GM21576 (cell line): ENCODE results near the gene AGPAT4.

Source experiments
- ATAC-seq: cut with Tn5 transposase; IDR thresholded peaks from one replicate; pipeline ENCODE4 v1.9.1; 2021; ENCODE audit warnings: mild to moderate bottlenecking, moderate library complexity; ENCODE audit not compliant: unreplicated experiment

The AGPAT4 gene

GRCh38 chr6:161256407-161256806 lies 17.5 kb downstream of the AGPAT4 start:
- no peak for ATAC-seq

GRCh38 chr6:161255518-161255917 lies 18.3 kb downstream of the AGPAT4 start:
- ATAC-seq = no peak

GRCh38 chr6:161254464-161255253 lies 19.2 kb downstream of the AGPAT4 start:
- ATAC-seq = no peak

- ATAC-seq = no peak
Measured at GRCh38 chr6:161254126-161254463, 19.8 kb downstream of the AGPAT4 start.

GRCh38 chr6:161251345-161251744 lies 22.5 kb downstream of the AGPAT4 start:
- ATAC-seq = no peak

GRCh38 chr6:161249327-161249726 lies 24.5 kb downstream of the AGPAT4 start:
- ATAC-seq = no peak

- no peak for ATAC-seq
Measured at GRCh38 chr6:161246725-161247124, 27.1 kb downstream of the AGPAT4 start.

- no peak for ATAC-seq
Measured at GRCh38 chr6:161245363-161245762, 28.5 kb downstream of the AGPAT4 start.

GRCh38 chr6:161244725-161245124 lies 29.1 kb downstream of the AGPAT4 start:
- no peak for ATAC-seq

- ATAC-seq = no peak
Measured at GRCh38 chr6:161242779-161243693, 30.8 kb downstream of the AGPAT4 start.

- no peak for ATAC-seq
Measured at GRCh38 chr6:161242113-161242512, 31.7 kb downstream of the AGPAT4 start.

- ATAC-seq = no peak
Measured at GRCh38 chr6:161239001-161239400, 34.9 kb downstream of the AGPAT4 start.

GRCh38 chr6:161238500-161238899 lies 35.4 kb downstream of the AGPAT4 start:
- no peak for ATAC-seq

- ATAC-seq = no peak
Measured at GRCh38 chr6:161238081-161238480, 35.8 kb downstream of the AGPAT4 start.

GRCh38 chr6:161237176-161237575 lies 36.7 kb downstream of the AGPAT4 start:
- no peak for ATAC-seq

GRCh38 chr6:161235776-161236633 lies 37.9 kb downstream of the AGPAT4 start:
- ATAC-seq = peak; percentile 52

GRCh38 chr6:161233986-161234661 lies 39.7 kb downstream of the AGPAT4 start:
- ATAC-seq = no peak

- no peak for ATAC-seq
Measured at GRCh38 chr6:161232467-161232866, 41.4 kb downstream of the AGPAT4 start.

GRCh38 chr6:161232010-161232409 lies 41.9 kb downstream of the AGPAT4 start:
- ATAC-seq = no peak

GRCh38 chr6:161230339-161230738 lies 43.5 kb downstream of the AGPAT4 start:
- ATAC-seq = no peak
